Panc1 (cell line): ENCODE results near the gene FAM131A. TPM values are rescaled to one million over a fixed set of nuclear protein-coding genes. Genes with fewer than 3 reads are reported as not detected.

Source experiments
- ATAC-seq: fragments of 200-7000 bp; cut with Tn5 transposase; 2 replicates; pipeline ENCODE4 v1.9.1; 2020; ENCODE audit warnings: mild to moderate bottlenecking, moderate library complexity
- BruUV-seq: library from RNA; stranded (reverse); fragments of 400-500 nt; replicated peaks from 2 replicates; lab custom pipeline; 2021; lab: Mats Ljungman, UMichigan
- CTCF ChIA-PET: fragments of 300-600 bp; sonication (Branson Sonifier 250); formaldehyde crosslinking; loops from one replicate; lab custom pipeline; 2022; ENCODE audit warnings: antibody characterized with exemption; lab: Charles Lee
- POLR2A ChIA-PET: fragments of 300-600 bp; sonication (Branson Sonifier 250); formaldehyde crosslinking; loops from one replicate; lab custom pipeline; 2022; ENCODE audit warnings: antibody characterized with exemption; lab: Charles Lee
- DNase-seq: peaks from one replicate; pipeline ENCODE4 v3.0.0-alpha.2; 2010; ENCODE audit warnings: low read depth, low spot score
- H3K27ac ChIP-seq: 2 replicates; pipeline ENCODE4 v1.5.1; 2011; ENCODE audit warnings: mild to moderate bottlenecking, low read length, inconsistent platforms
- H3K27me3 ChIP-seq: fragments of 200-500 bp; sonication (Bioruptor generic); 2 replicates; pipeline ENCODE4 v1.6.0; 2014; ENCODE audit warnings: low read length, inconsistent platforms; ENCODE audit not compliant: control insufficient read depth, insufficient read depth
- H3K36me3 ChIP-seq: fragments of 200-500 bp; sonication (Bioruptor generic); 2 replicates; pipeline ENCODE4 v1.5.1; 2014; ENCODE audit warnings: inconsistent platforms, mild to moderate bottlenecking, low read length, moderate library complexity; ENCODE audit not compliant: control insufficient read depth, insufficient read depth
- H3K4me1 ChIP-seq: 2 replicates; pipeline ENCODE4 v1.5.1; 2011; ENCODE audit warnings: inconsistent platforms, mild to moderate bottlenecking, low read length, moderate library complexity; ENCODE audit not compliant: control insufficient read depth, insufficient read depth
- H3K4me3 ChIP-seq, 2 experiments: 2 replicates each; pipeline ENCODE4 v1.5.1; 2011 to 2012; ENCODE audit warnings: low read depth in 2 of 2, low read length in 2 of 2, mild to moderate bottlenecking in 2 of 2, inconsistent platforms in 1 of 2, moderate library complexity in 1 of 2
- H3K9me3 ChIP-seq: fragments of 200-500 bp; sonication (Bioruptor generic); 2 replicates; pipeline ENCODE4 v1.5.1; 2014; ENCODE audit warnings: low read depth, mild to moderate bottlenecking, inconsistent platforms, low read length, moderate library complexity; ENCODE audit not compliant: control insufficient read depth, insufficient read depth
- CTCF ChIP-seq: fragments of 450-650 bp; IDR thresholded peaks from 2 replicates; pipeline ENCODE4 v1.5.1; 2017; ENCODE audit warnings: mild to moderate bottlenecking
- POLR2AphosphoS5 ChIP-seq: IDR thresholded peaks from 2 replicates; pipeline ENCODE4 v1.6.1; 2012; ENCODE audit warnings: mild to moderate bottlenecking, low read depth, low read length, moderate library complexity
- REST ChIP-seq, 2 experiments: IDR thresholded peaks; 2 replicates each; pipeline ENCODE4 v1.6.1; 2011 to 2012; ENCODE audit warnings: low read depth in 2 of 2, control low read depth in 1 of 2, low read length in 1 of 2, mild to moderate bottlenecking in 1 of 2, moderate library complexity in 1 of 2; ENCODE audit not compliant: insufficient read depth in 1 of 2
- SIN3A ChIP-seq: IDR thresholded peaks from 2 replicates; pipeline ENCODE4 v1.6.1; 2012; ENCODE audit warnings: low read depth, mild to moderate bottlenecking, low read length, moderate library complexity, borderline replicate concordance; ENCODE audit not compliant: insufficient read depth
- TCF7L2 ChIP-seq: IDR thresholded peaks from 2 replicates; pipeline ENCODE4 v1.6.1; 2011; ENCODE audit warnings: mild to moderate bottlenecking, low read depth, low read length, inconsistent platforms
- in situ Hi-C: cut with HindIII; loops from 2 replicates; pipeline ENCODE4 v1.10.0; 2016; ENCODE audit warnings: low sequenced_read_pairs, low pct_unique_long_range_greater_than_20kb
- intact Hi-C: fragments of 100-400 bp; cut with micrococcal nuclease; formaldehyde crosslinking; loops from one replicate; pipeline ENCODE4 v1.10.0; 2022; ENCODE audit not compliant: unreplicated experiment
- total RNA-seq: library from RNA; stranded (reverse); gene quantifications from one replicate; pipeline ENCODE4 v1.2.1, GENCODE V29; 2021; ENCODE audit not compliant: unreplicated experiment

FAM131A gene
- total RNA-seq, 1 experiment from 2014 or later = 30.1 TPM

- Histone ChIP-seq H3K4me1 (no peaks in the 10 kb centered on the region), H3K4me3 (no peak overlapping the region), H3K27me3 (no peaks in the 10 kb centered on the region), H3K27ac (no peak overlapping the region), H3K36me3 (no peaks in the 10 kb centered on the region), H3K9me3 (no peaks in the 10 kb centered on the region)
- no TSS peak for BruUV-seq
- ChIA-PET POLR2A (interaction anchor here (0.6 kb wide), 2 partner anchors 198 to 1093 kb away, joined by 6 to 10 read pairs; no protein-coding TSS in a partner anchor), CTCF (interaction anchor here (0.6 to 1.0 kb wide), 2 partner anchors 15 to 214 kb away, joined by 3 to 4 read pairs; no protein-coding TSS in a partner anchor)
- intact Hi-C loops (no loop called here), in situ Hi-C loops (no loop called here)
- DNase-seq = no peak
- ATAC-seq = no peak
- no peak for TF ChIP-seq TCF7L2
- no peak for TF ChIP-seq REST (IDR thresholded peaks at IDR 0.05; ENCODE audit: insufficient read depth in 1 of 2, low read depth in 2 of 2, low read length in 1 of 2)
- no peak for TF ChIP-seq CTCF
- TF ChIP-seq SIN3A = no peak
- no peak for TF ChIP-seq POLR2AphosphoS5
Measured at GRCh38 chr3:184386047-184386806, 48.8 kb downstream of the FAM131A start.

- POLR2A ChIA-PET = no interaction called here
- no peaks in the 10 kb centered on the region for H3K4me1 ChIP-seq
- no peaks in the 10 kb centered on the region for H3K36me3 ChIP-seq
- no peak for ATAC-seq
- no TSS peak for BruUV-seq
- no peak overlapping the region for H3K27ac ChIP-seq
- DNase-seq = no peak
- H3K9me3 ChIP-seq = no peaks in the 10 kb centered on the region
- CTCF ChIA-PET = interaction anchor here (1.4 kb wide), 1 partner anchor 16 kb away, joined by 3 read pairs; no protein-coding TSS in a partner anchor
- H3K4me3 ChIP-seq = no peak overlapping the region
- intact Hi-C loops (no loop called here), in situ Hi-C loops (no loop called here)
- H3K27me3 ChIP-seq = no peaks in the 10 kb centered on the region
- no peak for TF ChIP-seq POLR2AphosphoS5
- TF ChIP-seq SIN3A = no peak
- no peak for TF ChIP-seq CTCF
- no peak for TF ChIP-seq REST (IDR thresholded peaks at IDR 0.05; ENCODE audit: insufficient read depth in 1 of 2, low read depth in 2 of 2, low read length in 1 of 2)
- no peak for TF ChIP-seq TCF7L2
Measured at GRCh38 chr3:184387174-184387714, 49.8 kb downstream of the FAM131A start.
